RPMI7951 (cell line): ENCODE data around the gene TRAPPC3. TPM values are rescaled to one million over a fixed set of nuclear protein-coding genes. Genes with fewer than 3 reads are reported as not detected.
"Not testable (repeated sequence)": the region's sequence is repeated elsewhere in the genome, so short reads cannot be mapped to it uniquely, and the experiment has no call there.

ENCODE experiments used
- DNase-seq: peaks from one replicate; pipeline ENCODE4 v3.0.0-alpha.2; 2012; ENCODE audit warnings: low read depth
- total RNA-seq: library from RNA; depleted of rRNA; stranded (reverse); fragments of >200 nt; shearing (Covaris generic); gene quantifications from 2 replicates; pipeline ENCODE4 v1.2.3, GENCODE V29; 2014; rRNA removed

Gene TRAPPC3
- total RNA-seq, result 78.2 and 125 TPM in 2 replicates

- peak; percentile 100 for DNase-seq
These were observed at the start of gene TRAPPC3 for GRCh38 chr1:36149237-36149972. Gene TRAPPC3 (minus strand): TSS chr1:36149486. CDS start chr1:36149378, 108 bp downstream.

- no peak for DNase-seq
These were observed 49.4 kb upstream of the TRAPPC3 start for GRCh38 chr1:36198641-36199040.

- DNase-seq, result not testable (repeated sequence)
These were observed 47.5 kb upstream of the TRAPPC3 start for GRCh38 chr1:36196805-36197204.

- DNase-seq, result peak; percentile 94
These were observed 38.7 kb upstream of the TRAPPC3 start for GRCh38 chr1:36187800-36188593.

GRCh38 chr1:36183309-36183856 is 34.1 kb upstream of the TRAPPC3 start:
- no peak for DNase-seq

GRCh38 chr1:36182734-36183133 is 33.4 kb upstream of the TRAPPC3 start:
- no peak for DNase-seq

- no peak for DNase-seq
These were observed 29.9 kb upstream of the TRAPPC3 start for GRCh38 chr1:36179220-36179600.

GRCh38 chr1:36178471-36179219 is 29.4 kb upstream of the TRAPPC3 start:
- DNase-seq, result no peak

GRCh38 chr1:36177589-36178431 is 28.5 kb upstream of the TRAPPC3 start:
- no peak for DNase-seq

- no peak for DNase-seq
These were observed 27.0 kb upstream of the TRAPPC3 start for GRCh38 chr1:36176106-36176949.

- peak; percentile 64 for DNase-seq
These were observed 26.1 kb upstream of the TRAPPC3 start for GRCh38 chr1:36175137-36176095.

GRCh38 chr1:36174713-36175112 is 25.4 kb upstream of the TRAPPC3 start:
- no peak for DNase-seq

- DNase-seq, result peak; percentile 69
These were observed 23.7 kb upstream of the TRAPPC3 start for GRCh38 chr1:36172983-36173382.

GRCh38 chr1:36172017-36172747 is 22.9 kb upstream of the TRAPPC3 start:
- DNase-seq, result no peak

- no peak for DNase-seq
These were observed 21.5 kb upstream of the TRAPPC3 start for GRCh38 chr1:36170643-36171412.

- DNase-seq, result no peak
These were observed 19.2 kb upstream of the TRAPPC3 start for GRCh38 chr1:36168514-36168913.
